Hepatocyte (in vitro differentiated cells): ENCODE results near the gene ADGRG7. TPM values are rescaled to one million over a fixed set of nuclear protein-coding genes. Genes with fewer than 3 reads are reported as not detected.

Experiments
- DNase-seq: peaks from one replicate; pipeline ENCODE4 v3.0.0-alpha.2; 2016; ENCODE audit warnings: low spot score
- H2AFZ ChIP-seq: fragments of 200-600 bp; sonication (generic); 2 replicates; pipeline ENCODE4 v1.6.0; 2016; ENCODE audit warnings: antibody characterized with exemption, mild to moderate bottlenecking
- H3K27ac ChIP-seq: fragments of 200-600 bp; sonication (generic); 2 replicates; pipeline ENCODE4 v1.5.1; 2016; ENCODE audit warnings: mild to moderate bottlenecking
- H3K27me3 ChIP-seq: fragments of 200-600 bp; sonication (generic); 2 replicates; pipeline ENCODE4 v1.6.1; 2016
- H3K36me3 ChIP-seq: fragments of 200-600 bp; sonication (generic); replicated peaks from 2 replicates; pipeline ENCODE4 v1.5.1; 2016; ENCODE audit warnings: low read depth; ENCODE audit not compliant: insufficient read depth
- H3K4me1 ChIP-seq: fragments of 200-600 bp; sonication (generic); 2 replicates; pipeline ENCODE4 v1.5.1; 2016; ENCODE audit warnings: mild to moderate bottlenecking, moderate library complexity; ENCODE audit not compliant: insufficient read depth
- H3K4me2 ChIP-seq: fragments of 200-600 bp; sonication (generic); 2 replicates; pipeline ENCODE4 v1.6.0; 2016
- H3K4me3 ChIP-seq: fragments of 200-600 bp; sonication (generic); 2 replicates; pipeline ENCODE4 v1.5.1; 2016; ENCODE audit warnings: mild to moderate bottlenecking
- H3K79me2 ChIP-seq: fragments of 200-600 bp; sonication (generic); 2 replicates; pipeline ENCODE4 v1.6.0; 2017; ENCODE audit warnings: mild to moderate bottlenecking
- H3K9me2 ChIP-seq: fragments of 200-600 bp; sonication (generic); replicated peaks from 2 replicates; pipeline ENCODE4 v1.6.0; 2017; ENCODE audit warnings: mild to moderate bottlenecking; ENCODE audit not compliant: insufficient read depth
- H3K9me3 ChIP-seq: fragments of 200-600 bp; sonication (generic); 2 replicates; pipeline ENCODE4 v1.5.1; 2016; ENCODE audit warnings: low read depth, mild to moderate bottlenecking
- H4K20me1 ChIP-seq: fragments of 200-600 bp; sonication (generic); 2 replicates; pipeline ENCODE4 v1.6.0; 2016; ENCODE audit warnings: mild to moderate bottlenecking; ENCODE audit not compliant: insufficient read depth, poor library complexity, severe bottlenecking
- EZH2 ChIP-seq: fragments of 200-600 bp; sonication (generic); IDR thresholded peaks from 2 replicates; pipeline ENCODE4 v1.6.1; 2016; ENCODE audit warnings: antibody characterized with exemption, mild to moderate bottlenecking, borderline replicate concordance
- EZH2phosphoT487 ChIP-seq: fragments of 200-600 bp; sonication (generic); IDR thresholded peaks from one replicate; pipeline ENCODE4 v1.6.1; 2018; ENCODE audit warnings: antibody characterized with exemption, mild to moderate bottlenecking, low read depth, moderate library complexity; ENCODE audit not compliant: unreplicated experiment, severe bottlenecking
- WGBS: methylation state at CpG from one replicate; pipeline ENCODE4 v1.1.6; 2016; ENCODE audit warnings: low lambda C conversion rate; ENCODE audit errors: missing lambda C conversion rate; 5-methylcytosine and 5-hydroxymethylcytosine counted together
- polyA plus RNA-seq: library from polyadenylated mRNA; unstranded; fragments of >200 nt; fragmentation: Nextera tagmentation; extraction: Ambion mirVana; gene quantifications from 2 replicates; pipeline ENCODE4 v1.2.1, GENCODE V29; 2016
- total RNA-seq: library from RNA; depleted of rRNA; stranded (reverse); fragments of >200 nt; gene quantifications from 2 replicates; pipeline ENCODE4 v1.2.3, GENCODE V29; 2014
- TF ChIP-seq, protein P1 (sequence below): fragments of 200-600 bp; sonication (generic); IDR thresholded peaks from 2 replicates; pipeline ENCODE4 v1.5.1; 2016; ENCODE audit warnings: antibody characterized with exemption, mild to moderate bottlenecking; ENCODE audit not compliant: poor library complexity

Gene ADGRG7
- total and polyA plus RNA-seq, 2 experiments from 2014 or later: 4.9 to 33.3 TPM

DNA sequence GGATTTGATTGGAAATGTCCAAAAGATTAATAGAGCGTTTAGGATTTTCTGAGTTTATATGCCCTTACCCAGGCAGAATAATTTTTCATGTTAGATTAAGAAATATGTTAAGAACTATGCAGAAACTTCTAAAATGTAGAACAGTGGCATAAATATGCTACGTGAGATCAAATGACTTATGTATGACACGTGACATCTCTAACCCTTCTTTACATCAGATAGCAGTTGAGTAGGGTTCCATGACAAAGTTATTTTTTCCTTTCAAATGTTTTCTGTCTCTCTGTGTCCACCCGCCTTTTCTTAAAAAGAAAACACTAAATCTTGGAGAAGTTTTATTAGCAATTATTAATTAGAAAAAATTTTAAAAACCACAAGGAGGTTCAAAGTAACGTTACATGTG is 91.3 kb downstream of the ADGRG7 start:
- 91% methylated on average over 5 of the region's 5 CpGs for WGBS
- Histone ChIP-seq H3K4me3 (no peak overlapping the region), H3K4me2 (no peak overlapping the region), H3K4me1 (peaks cover 15% of the 10 kb centered on the region), H3K36me3 (no peaks in the 10 kb centered on the region), H3K9me2 (no peaks in the 10 kb centered on the region), H2AFZ (no peak overlapping the region), H3K79me2 (no peaks in the 10 kb centered on the region), H3K27me3 (no peaks in the 10 kb centered on the region), H3K27ac (no peak overlapping the region), H4K20me1 (no peaks in the 10 kb centered on the region), H3K9me3 (no peaks in the 10 kb centered on the region)
- TF ChIP-seq, protein P1, sequence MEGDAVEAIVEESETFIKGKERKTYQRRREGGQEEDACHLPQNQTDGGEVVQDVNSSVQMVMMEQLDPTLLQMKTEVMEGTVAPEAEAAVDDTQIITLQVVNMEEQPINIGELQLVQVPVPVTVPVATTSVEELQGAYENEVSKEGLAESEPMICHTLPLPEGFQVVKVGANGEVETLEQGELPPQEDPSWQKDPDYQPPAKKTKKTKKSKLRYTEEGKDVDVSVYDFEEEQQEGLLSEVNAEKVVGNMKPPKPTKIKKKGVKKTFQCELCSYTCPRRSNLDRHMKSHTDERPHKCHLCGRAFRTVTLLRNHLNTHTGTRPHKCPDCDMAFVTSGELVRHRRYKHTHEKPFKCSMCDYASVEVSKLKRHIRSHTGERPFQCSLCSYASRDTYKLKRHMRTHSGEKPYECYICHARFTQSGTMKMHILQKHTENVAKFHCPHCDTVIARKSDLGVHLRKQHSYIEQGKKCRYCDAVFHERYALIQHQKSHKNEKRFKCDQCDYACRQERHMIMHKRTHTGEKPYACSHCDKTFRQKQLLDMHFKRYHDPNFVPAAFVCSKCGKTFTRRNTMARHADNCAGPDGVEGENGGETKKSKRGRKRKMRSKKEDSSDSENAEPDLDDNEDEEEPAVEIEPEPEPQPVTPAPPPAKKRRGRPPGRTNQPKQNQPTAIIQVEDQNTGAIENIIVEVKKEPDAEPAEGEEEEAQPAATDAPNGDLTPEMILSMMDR: no peak
- TF ChIP-seq EZH2 (no peak), EZH2phosphoT487 (no peak)
- no peak for DNase-seq

DNA sequence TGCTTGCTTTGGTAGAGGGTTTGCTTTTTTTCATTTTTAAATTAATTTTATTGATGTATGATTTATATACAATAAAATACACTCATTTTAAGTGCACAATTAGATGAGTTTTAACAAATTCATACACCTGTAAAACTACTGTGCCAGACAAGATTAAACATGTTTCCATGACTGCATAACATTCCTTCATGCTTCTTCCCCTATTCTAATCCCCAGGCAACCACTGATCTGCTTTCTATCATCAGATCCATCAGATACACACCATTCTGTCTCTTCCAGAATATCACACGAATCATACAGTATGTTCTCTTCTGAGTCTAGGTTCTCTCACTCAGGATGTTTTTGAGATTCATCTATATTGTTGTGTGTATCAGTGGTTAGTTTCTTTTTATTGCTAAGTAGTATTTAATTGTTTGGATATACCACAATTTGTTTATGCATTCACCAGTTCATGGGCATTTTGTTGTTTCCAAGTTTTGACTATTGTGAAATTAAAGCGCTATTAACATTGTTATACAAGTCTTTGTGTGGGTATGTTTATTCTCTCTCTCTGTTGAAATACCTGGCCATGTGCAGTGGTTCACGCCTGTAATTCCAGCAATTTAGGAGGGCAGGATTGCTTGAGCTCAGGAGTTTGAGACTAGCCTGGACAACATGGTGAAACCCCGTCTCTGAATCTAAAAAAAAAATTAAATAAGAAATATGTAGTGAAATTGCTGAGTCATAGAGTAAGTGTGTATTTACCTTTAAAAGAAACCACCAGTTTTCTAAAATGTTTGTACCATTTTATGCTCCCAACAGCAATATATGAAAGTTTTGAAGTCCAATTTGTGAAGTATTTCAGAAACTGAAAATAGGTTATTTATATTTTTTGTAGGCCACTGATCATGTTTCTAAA is 92.9 kb downstream of the ADGRG7 start:
- Histone ChIP-seq H3K9me3 (no peaks in the 10 kb centered on the region), H3K27me3 (no peaks in the 10 kb centered on the region), H2AFZ (no peak overlapping the region), H3K36me3 (no peaks in the 10 kb centered on the region), H4K20me1 (no peaks in the 10 kb centered on the region), H3K4me3 (no peak overlapping the region), H3K27ac (no peak overlapping the region), H3K9me2 (no peaks in the 10 kb centered on the region), H3K79me2 (no peaks in the 10 kb centered on the region), H3K4me1 (peaks cover 14% of the 10 kb centered on the region), H3K4me2 (no peak overlapping the region)
- WGBS: 83% methylated on average over 4 of the region's 4 CpGs
- no peak for DNase-seq
- TF ChIP-seq EZH2: no peak
- TF ChIP-seq, protein P1: no peak
- TF ChIP-seq EZH2phosphoT487: no peak

DNA sequence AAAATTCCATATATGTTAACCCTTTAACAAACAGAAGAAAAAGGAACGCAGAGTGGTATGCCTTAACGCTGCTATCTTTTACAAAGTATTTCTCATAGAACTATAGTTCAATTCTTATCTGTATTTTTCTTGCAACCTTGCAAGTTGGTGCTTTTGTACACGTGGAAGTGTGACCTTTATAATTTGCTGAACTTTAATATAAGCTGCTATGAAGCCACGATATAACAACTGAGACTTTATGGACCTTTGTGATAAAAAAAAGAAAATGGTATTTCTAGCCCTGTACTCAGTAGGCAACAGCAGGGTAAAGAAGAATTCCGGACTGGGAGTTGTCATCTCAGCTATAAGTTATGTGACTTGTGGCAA is 93.6 kb downstream of the ADGRG7 start:
- no peaks in the 10 kb centered on the region for H3K27me3 ChIP-seq
- H3K27ac ChIP-seq: no peak overlapping the region
- H3K4me3 ChIP-seq: no peak overlapping the region
- no peaks in the 10 kb centered on the region for H3K9me2 ChIP-seq
- peaks cover 8% of the 10 kb centered on the region for H3K4me1 ChIP-seq
- H2AFZ ChIP-seq: no peak overlapping the region
- no peak for TF ChIP-seq EZH2
- no peak for TF ChIP-seq EZH2phosphoT487
- TF ChIP-seq, protein P1: no peak
- no peaks in the 10 kb centered on the region for H3K36me3 ChIP-seq
- DNase-seq: no peak
- H3K4me2 ChIP-seq: no peak overlapping the region
- no peaks in the 10 kb centered on the region for H4K20me1 ChIP-seq
- no peaks in the 10 kb centered on the region for H3K79me2 ChIP-seq
- no peaks in the 10 kb centered on the region for H3K9me3 ChIP-seq
- WGBS: 84% methylated on average over 5 of the region's 5 CpGs
